OCI-LY7 (cell line): ENCODE results near the gene THYN1.

Source experiments
- EZH2phosphoT487 ChIP-seq: fragments of 200-600 bp; sonication (generic); IDR thresholded peaks from 2 replicates; pipeline ENCODE4 v1.6.1; 2018; ENCODE audit warnings: low read depth, borderline replicate concordance, mild to moderate bottlenecking, mixed run types, antibody characterized with exemption, low read length, moderate library complexity, mixed read lengths
- TF ChIP-seq, protein P1 (sequence below): fragments of 200-600 bp; sonication (generic); conservative IDR thresholded peaks from 2 replicates; pipeline ENCODE4 v1.5.1; 2014; ENCODE audit warnings: mild to moderate bottlenecking, antibody characterized with exemption, low read length, moderate library complexity, mixed read lengths

DNA sequence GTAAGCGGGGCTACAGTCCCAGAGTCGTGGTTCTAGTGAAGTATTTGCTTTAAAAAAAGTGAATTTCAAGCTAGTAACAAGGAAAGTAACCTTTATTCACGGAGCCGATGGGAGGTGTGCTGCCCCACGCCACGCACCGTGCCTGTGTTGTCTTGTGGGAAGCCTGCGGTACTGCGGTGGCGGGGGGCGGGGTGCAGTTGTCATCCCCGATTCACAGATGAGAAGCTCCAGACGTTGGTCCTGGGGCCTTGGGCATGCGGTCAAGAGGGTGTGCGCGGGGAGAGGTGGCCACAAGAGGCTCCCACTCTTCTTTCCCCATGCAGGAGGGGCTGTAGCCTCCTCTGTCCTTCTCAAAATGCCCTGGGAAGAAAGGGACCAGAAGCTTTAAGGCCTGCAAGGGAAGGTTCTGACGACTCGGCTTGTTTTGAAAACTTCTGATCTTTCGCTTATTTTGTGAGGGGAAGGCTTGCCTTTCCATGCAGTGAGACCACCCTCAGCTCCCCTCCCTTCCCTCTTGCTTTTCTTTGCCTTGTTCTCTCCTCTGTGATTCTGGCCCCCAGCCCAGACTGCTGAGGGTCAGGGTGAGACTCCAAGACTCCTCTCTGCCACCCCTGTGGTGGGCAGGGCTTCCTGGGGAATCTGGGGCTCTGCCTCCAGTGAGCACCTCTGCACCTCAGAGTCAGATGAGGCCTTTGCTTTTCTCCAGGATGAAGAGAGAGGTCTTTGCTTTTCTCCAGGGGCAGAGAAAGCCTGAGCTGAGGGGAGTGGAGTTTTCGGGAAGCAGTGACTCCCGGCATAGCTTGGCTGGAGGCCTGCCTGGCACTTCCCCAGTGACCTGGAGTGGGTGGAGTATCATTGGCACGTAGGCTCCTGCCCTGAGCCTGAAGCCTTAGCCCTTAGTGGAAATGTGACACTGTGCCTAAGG lies 29.2 kb upstream of the THYN1 start:
- TF ChIP-seq, protein P1, sequence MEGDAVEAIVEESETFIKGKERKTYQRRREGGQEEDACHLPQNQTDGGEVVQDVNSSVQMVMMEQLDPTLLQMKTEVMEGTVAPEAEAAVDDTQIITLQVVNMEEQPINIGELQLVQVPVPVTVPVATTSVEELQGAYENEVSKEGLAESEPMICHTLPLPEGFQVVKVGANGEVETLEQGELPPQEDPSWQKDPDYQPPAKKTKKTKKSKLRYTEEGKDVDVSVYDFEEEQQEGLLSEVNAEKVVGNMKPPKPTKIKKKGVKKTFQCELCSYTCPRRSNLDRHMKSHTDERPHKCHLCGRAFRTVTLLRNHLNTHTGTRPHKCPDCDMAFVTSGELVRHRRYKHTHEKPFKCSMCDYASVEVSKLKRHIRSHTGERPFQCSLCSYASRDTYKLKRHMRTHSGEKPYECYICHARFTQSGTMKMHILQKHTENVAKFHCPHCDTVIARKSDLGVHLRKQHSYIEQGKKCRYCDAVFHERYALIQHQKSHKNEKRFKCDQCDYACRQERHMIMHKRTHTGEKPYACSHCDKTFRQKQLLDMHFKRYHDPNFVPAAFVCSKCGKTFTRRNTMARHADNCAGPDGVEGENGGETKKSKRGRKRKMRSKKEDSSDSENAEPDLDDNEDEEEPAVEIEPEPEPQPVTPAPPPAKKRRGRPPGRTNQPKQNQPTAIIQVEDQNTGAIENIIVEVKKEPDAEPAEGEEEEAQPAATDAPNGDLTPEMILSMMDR, result no peak
- TF ChIP-seq EZH2phosphoT487, result no peak
